Activated T-cell treated with anti-CD3 and anti-CD28 coated beads, Interleukin-2, amount 50 U/mL, for 24 hours (primary cell): ENCODE data around the gene WDR35.
A peak's percentile ranks its signal among the peaks of the same experiment; 100 is the strongest.
"Not testable (repeated sequence)": the region's sequence is repeated elsewhere in the genome, so short reads cannot be mapped to it uniquely, and the experiment has no call there.

Experiments used
- DNase-seq: peaks from one replicate; pipeline ENCODE4 v3.0.0-alpha.2; 2020
- H3K27ac Mint-ChIP-seq: 2 replicates; pipeline ENCODE4 v1.8.0; 2020; ENCODE audit warnings: mild to moderate bottlenecking, mixed read lengths
- H3K27me3 Mint-ChIP-seq: 2 replicates; pipeline ENCODE4 v1.8.0; 2020; ENCODE audit warnings: mixed read lengths
- H3K36me3 Mint-ChIP-seq: 2 replicates; pipeline ENCODE4 v1.8.0; 2020; ENCODE audit warnings: low read depth, mixed read lengths
- H3K4me1 Mint-ChIP-seq: 2 replicates; pipeline ENCODE4 v1.8.0; 2020; ENCODE audit warnings: low read depth, mixed read lengths
- H3K4me3 Mint-ChIP-seq: 2 replicates; pipeline ENCODE4 v1.8.0; 2020; ENCODE audit warnings: mild to moderate bottlenecking, moderate library complexity, mixed read lengths
- H3K9me3 Mint-ChIP-seq: 2 replicates; pipeline ENCODE4 v1.8.0; 2020; ENCODE audit warnings: mixed read lengths

The WDR35 gene

DNA sequence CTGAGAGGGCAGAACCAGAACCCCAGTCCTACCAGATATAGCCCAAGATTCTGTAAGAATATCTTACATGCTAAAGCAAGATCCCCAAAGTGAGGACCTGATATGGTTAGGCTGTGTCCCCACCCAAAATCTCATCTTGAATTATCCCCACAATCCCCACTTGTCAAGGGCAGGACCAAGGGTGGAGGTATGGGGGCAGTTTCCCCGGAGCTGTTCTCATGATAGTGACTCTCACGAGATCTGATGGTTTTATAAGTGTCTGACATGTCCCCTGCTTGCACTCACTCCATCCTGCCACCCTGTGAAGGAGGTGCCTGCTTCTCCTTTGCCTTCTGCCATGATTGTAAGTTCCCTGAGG is 108.0 kb downstream of the WDR35 start:
- H3K27me3 Mint-ChIP-seq = no peaks in the 10 kb centered on the region
- H3K4me1 Mint-ChIP-seq = peaks cover 4% of the 10 kb centered on the region
- H3K36me3 Mint-ChIP-seq = peaks cover 6% of the 10 kb centered on the region
- no peaks in the 10 kb centered on the region for H3K9me3 Mint-ChIP-seq
- H3K27ac Mint-ChIP-seq = peak overlapping the region; percentile 20
- DNase-seq = no peak
- no peak overlapping the region for H3K4me3 Mint-ChIP-seq

DNA sequence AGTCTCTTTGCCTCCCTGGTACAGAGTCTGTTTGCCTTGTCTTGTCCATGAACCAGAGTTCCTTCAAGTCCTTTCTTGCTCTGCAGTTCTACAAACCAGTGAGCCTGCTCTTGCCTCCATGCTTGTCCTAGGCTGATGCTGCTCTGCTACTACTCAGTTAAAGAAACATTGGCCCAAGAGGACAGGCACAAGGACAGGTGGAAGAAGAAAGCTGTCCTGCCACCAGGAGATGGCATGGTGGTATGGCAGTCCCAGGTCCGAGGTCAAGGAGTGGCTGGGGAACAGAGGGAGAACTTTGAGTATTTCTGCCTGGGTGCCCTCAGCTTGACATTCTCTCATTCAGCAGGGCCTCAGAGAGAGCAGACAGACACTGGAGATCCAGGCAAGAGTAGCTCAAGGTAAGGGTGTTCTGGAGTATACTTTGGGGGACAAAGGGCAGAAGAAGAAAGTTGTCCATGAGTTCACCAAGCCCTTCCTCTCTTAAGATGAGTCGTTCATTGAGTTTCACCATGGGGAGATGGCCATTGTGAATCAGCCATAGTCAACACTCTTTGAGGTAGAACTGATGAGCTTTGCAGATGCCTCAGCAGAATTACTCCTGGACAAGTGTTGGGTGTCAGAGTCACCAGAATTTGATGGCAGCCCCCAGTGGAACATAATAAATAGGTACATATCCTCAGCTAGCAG is 108.5 kb downstream of the WDR35 start:
- Mint-ChIP-seq H3K9me3 (no peaks in the 10 kb centered on the region), H3K27ac (peak overlapping the region; percentile 31), H3K36me3 (peaks cover 11% of the 10 kb centered on the region), H3K4me1 (peaks cover 4% of the 10 kb centered on the region), H3K4me3 (no peak overlapping the region), H3K27me3 (no peaks in the 10 kb centered on the region)
- DNase-seq = no peak

DNA sequence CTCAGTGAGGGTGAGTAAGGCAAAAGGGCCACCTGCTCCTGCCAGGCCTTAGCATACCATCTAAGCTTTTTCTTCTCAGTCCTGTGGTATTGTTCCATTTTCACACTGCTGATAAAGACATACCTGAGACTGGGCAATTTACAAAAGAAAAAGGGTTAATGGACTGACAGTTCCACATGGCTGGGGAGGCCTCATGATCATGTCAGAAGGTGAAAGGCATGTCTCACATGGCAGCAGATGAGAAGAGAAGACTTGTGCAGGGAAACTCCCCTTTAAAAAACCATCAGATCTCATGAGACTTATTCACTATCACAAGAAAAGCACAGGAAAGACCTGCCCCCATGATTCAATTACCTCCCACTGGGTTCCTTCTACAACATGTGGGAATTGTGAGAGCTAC is 109.7 kb downstream of the WDR35 start:
- H3K36me3 Mint-ChIP-seq = peaks cover 19% of the 10 kb centered on the region
- H3K4me3 Mint-ChIP-seq, H3K9me3 Mint-ChIP-seq, H3K27ac Mint-ChIP-seq, H3K4me1 Mint-ChIP-seq, DNase-seq, H3K27me3 Mint-ChIP-seq: not testable (repeated sequence)

DNA sequence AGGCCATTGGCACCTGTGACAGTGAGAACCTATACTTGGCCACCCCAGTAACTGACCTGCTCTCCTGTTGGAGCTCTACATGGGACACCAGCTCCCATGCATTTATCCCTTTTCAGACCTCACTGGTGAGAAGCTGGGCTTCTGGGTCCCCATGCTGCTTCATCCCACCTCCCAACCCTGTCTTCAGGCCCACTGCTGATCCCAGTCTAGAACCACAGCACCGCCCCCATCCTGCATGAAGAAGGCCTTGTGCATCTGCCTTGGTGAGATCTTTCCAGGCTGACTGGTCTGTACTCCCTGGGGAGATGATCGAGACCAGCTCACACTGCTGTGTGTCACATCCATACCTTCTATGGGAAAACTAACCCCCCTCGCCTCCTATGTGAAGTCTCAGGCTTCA is 110.8 kb downstream of the WDR35 start:
- H3K27ac Mint-ChIP-seq = peak overlapping the region; percentile 46

DNA sequence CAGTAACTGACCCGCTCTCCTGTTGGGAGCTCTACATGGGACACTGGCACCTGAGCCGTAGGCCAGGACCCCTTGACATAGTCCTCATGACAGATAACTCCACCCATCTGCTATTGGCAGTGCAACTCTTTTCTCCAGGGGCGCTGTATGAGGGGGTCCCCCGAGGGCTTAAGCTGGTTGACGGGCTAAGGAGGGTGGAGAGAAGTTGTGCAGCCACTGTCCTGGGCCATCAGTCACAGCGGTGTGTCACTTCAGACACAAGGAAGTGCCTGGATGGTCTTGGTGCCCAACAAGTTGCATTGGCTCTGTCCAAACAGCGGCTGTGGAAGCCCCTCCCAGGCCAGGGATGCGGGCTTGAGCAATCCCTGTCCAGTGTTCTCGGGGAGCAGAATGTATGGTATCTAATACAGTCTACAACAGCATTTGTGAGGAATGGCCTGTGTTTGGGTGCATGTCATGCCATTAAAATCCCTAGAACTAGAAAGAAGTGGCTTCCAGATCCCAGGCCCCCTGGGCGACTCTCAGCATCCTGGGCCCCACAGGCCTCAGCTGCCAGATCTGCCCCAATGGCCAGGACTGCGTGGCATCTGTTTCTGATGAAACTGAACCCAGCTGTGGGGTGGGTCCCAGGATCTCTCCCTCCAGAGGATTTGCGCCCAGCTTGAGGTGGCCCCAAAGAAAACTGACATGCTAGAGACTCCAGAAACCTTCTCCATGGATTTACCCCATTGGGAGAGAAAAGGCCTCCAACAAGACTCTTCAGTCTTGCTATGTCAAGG is 111.4 kb downstream of the WDR35 start:
- Mint-ChIP-seq H3K4me3 (no peak overlapping the region), H3K36me3 (peaks cover 30% of the 10 kb centered on the region), H3K27me3 (no peaks in the 10 kb centered on the region), H3K27ac (no peak overlapping the region), H3K4me1 (peaks cover 4% of the 10 kb centered on the region), H3K9me3 (no peaks in the 10 kb centered on the region)
- DNase-seq = no peak

More for the DNA sequence above, 110.8 kb downstream of the WDR35 start:
- H3K9me3 Mint-ChIP-seq = no peaks in the 10 kb centered on the region
- no peaks in the 10 kb centered on the region for H3K27me3 Mint-ChIP-seq
- no peak overlapping the region for H3K4me3 Mint-ChIP-seq
- peaks cover 4% of the 10 kb centered on the region for H3K4me1 Mint-ChIP-seq
- no peak for DNase-seq
- peaks cover 26% of the 10 kb centered on the region for H3K36me3 Mint-ChIP-seq

DNA sequence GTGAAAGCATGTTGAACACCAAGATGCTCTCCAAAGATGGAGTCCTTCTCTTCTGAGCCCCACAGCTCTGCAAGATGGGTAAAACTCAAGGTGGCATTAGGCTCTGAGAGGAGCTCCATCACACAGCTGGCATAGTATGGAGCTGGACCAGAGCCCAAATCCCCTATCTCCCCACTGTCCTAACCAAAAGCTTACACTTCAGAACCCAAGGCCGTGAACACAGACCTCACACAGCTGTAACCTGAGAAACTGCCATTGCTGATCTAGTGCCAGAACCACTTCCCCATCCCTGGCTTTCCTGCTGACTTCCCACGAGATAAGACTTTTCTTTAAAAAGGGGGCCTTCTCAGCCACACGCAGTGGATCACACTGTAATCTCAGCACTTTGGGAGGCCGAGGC is 113.2 kb downstream of the WDR35 start:
- Mint-ChIP-seq H3K4me3 (no peak overlapping the region), H3K4me1 (peaks cover 4% of the 10 kb centered on the region), H3K27ac (no peak overlapping the region), H3K9me3 (no peaks in the 10 kb centered on the region), H3K36me3 (peaks cover 36% of the 10 kb centered on the region), H3K27me3 (no peaks in the 10 kb centered on the region)
- no peak for DNase-seq

DNA sequence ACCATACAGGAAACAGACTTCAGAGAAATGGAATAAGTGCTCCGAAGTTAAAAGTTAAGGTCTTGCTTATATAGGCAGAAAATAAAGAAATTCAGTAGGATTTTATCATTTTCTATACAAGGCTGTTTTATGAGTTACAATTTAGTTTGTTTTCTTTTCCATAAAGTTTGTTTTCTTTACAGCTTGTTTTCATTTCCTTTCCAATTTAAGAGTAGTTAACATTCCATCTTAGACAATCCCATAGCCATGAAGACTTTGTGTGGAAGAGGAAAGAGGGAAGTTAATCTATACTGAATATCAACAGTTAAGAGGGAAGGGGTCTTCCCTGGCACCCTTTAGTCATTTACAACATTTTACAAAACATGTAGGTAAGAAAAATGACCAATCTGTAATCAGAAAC is 114.6 kb downstream of the WDR35 start:
- Mint-ChIP-seq H3K36me3 (peaks cover 36% of the 10 kb centered on the region), H3K27me3 (no peaks in the 10 kb centered on the region), H3K4me1 (peaks cover 4% of the 10 kb centered on the region), H3K4me3 (no peak overlapping the region), H3K27ac (no peak overlapping the region), H3K9me3 (no peaks in the 10 kb centered on the region)
- no peak for DNase-seq

DNA sequence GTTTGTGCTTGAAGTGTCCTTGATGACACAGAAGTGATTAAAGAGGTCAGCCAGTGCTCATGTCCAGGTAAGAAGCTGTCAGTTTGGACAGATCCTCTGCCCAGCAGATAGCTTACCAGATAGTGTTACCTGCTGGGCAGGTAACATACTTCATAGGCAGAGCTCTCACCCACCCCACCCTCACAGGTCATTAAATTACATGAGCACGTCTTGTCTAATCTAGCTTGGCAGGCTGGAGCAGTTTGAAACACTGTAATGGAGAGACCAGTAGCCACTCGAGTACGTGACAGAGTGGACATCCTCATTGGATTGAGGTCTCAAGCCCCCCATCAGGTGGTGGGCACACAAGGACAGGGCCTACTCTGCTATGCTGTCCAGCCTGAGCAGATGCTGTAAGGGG is 115.2 kb downstream of the WDR35 start:
- H3K4me3 Mint-ChIP-seq = no peak overlapping the region
- H3K9me3 Mint-ChIP-seq = no peaks in the 10 kb centered on the region
- H3K4me1 Mint-ChIP-seq = peaks cover 4% of the 10 kb centered on the region
- DNase-seq = no peak
- no peak overlapping the region for H3K27ac Mint-ChIP-seq
- peaks cover 34% of the 10 kb centered on the region for H3K36me3 Mint-ChIP-seq
- H3K27me3 Mint-ChIP-seq = no peaks in the 10 kb centered on the region

DNA sequence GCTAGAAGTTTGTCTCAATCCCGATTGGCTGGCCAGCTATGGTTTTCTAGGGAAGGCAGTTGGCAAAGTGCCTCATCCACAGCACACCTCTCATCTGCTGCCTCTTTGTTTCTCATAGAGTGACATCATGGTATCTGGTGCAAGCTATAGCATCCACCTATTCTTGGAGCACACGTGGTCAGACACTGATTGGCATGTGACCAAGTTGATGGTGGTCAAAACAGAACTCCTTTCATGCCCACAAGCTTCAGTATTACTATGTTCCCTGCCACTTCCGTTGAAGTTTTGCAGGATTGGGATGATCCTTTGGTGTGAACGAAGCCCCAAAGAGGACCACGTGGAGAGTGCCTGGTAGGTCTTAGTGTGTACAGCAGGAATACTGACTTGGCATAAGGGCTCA is 116.9 kb downstream of the WDR35 start:
- no peak for DNase-seq
- no peak overlapping the region for H3K27ac Mint-ChIP-seq
- no peak overlapping the region for H3K4me3 Mint-ChIP-seq
- peaks cover 31% of the 10 kb centered on the region for H3K36me3 Mint-ChIP-seq
- H3K9me3 Mint-ChIP-seq = no peaks in the 10 kb centered on the region
- no peaks in the 10 kb centered on the region for H3K27me3 Mint-ChIP-seq
- peaks cover 19% of the 10 kb centered on the region for H3K4me1 Mint-ChIP-seq

DNA sequence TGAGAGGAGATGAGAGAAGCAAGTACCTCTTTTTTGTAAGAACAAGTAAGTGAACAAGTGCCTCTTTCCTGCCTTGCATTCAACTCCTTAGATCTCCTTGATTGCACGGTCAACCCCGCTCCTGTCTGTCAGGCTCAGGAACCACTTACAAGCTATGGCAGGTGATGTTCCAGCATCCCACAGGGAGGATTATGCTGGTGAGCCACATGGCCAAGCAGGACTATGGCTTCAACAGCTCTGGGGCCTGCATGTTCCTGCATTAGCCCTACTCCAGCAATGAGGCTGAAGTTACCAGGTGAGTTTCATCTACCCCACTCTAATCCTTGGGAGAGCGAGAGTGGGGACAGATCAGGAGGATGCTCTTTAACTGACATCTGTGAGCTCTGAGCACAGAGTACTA is 117.6 kb downstream of the WDR35 start:
- Mint-ChIP-seq H3K27ac (no peak overlapping the region), H3K27me3 (no peaks in the 10 kb centered on the region)
- no peak for DNase-seq

DNA sequence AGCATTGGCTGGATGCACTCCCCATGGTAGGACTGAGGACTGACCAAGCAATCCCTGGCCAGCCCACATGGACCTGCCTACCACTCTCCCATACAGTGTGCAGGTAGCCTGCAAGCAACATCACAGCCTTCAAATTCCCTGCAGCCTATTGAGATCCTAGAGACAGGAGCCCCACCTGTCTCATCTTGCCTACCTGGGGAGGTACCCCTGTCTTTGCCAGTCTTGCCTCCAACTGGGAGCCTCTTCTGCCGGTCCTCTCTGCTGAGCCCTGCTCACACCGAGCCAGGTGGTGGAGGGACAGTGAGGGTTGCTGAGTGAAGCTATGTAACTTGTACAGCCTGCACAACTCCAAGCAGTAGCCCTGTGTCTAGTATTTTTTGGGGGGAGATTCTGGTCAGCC is 118.1 kb downstream of the WDR35 start:
- no peaks in the 10 kb centered on the region for H3K9me3 Mint-ChIP-seq
- no peak overlapping the region for H3K27ac Mint-ChIP-seq
- peaks cover 29% of the 10 kb centered on the region for H3K36me3 Mint-ChIP-seq

More for the DNA sequence above, 117.6 kb downstream of the WDR35 start:
- H3K4me1 Mint-ChIP-seq = peaks cover 21% of the 10 kb centered on the region
- H3K36me3 Mint-ChIP-seq = peaks cover 31% of the 10 kb centered on the region
- no peak overlapping the region for H3K4me3 Mint-ChIP-seq
- H3K9me3 Mint-ChIP-seq = no peaks in the 10 kb centered on the region

DNA sequence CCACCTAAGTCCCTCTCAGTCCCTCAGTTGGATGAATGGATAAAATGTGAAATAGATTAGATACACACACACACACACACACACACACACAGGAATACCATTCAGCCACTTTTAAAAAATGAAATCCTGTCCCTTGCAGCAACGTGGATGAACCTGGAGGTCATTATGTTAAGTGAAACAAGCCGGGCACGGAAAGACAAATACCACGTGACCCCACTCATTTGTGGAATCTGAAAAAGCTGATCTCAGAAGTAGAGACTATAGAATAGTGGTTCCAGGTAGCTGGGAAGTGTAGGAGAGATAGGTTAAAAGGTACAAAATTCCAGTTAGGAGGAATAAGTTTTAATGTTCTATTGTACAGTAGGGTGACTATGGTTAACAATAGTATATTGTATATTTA is 119.1 kb downstream of the WDR35 start:
- H3K36me3 Mint-ChIP-seq = peaks cover 19% of the 10 kb centered on the region
- DNase-seq = no peak
- peaks cover 21% of the 10 kb centered on the region for H3K4me1 Mint-ChIP-seq
- no peak overlapping the region for H3K4me3 Mint-ChIP-seq
- no peak overlapping the region for H3K27ac Mint-ChIP-seq
- no peaks in the 10 kb centered on the region for H3K9me3 Mint-ChIP-seq
- H3K27me3 Mint-ChIP-seq = no peaks in the 10 kb centered on the region

More for the DNA sequence above, 118.1 kb downstream of the WDR35 start:
- DNase-seq = no peak
- H3K4me1 Mint-ChIP-seq = peaks cover 21% of the 10 kb centered on the region
- no peaks in the 10 kb centered on the region for H3K27me3 Mint-ChIP-seq
- H3K4me3 Mint-ChIP-seq = no peak overlapping the region

DNA sequence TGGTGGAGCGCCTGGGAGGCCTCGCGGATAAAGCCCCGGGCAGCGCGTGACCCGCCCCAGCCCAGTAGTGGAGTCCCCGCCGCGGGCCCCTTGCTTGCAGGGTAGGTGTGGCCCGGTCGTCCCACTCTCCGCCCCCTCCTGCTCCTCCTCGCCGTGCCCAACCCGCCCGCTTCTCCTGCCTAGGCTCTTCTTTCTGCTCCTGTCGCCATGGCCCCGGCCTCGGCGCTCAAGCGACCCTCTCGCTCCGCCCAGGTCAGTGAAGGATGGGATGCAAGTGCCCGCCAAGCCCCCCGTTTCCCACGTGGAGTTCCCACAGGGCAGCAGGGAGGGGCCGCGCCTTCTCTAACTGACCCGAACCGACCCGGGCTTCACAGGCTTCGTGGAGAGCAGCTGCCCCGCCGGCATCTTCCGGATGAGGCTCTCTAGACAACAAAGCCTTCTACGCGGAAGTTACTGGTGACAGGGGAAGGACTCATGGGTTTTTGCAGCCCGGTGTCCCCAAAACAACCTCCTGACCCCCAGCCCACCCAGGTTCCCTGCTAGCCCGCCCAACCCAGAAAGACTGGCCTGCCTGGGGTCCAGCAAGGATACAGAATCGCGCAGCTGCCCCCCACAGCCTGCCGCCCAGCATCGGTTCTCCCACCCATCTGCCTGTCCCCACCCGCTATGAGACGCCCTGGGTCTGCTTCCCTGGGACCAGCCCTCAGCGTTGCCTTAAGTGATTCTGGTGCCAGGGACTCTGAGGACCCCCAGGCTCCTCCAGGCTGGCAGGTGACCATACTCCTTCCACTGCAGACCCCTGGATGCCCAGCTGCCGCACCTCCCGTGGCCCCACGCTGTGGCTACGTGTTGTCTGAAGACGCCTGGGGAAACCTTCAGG is 121.0 kb downstream of the WDR35 start:
- peak; percentile 76 for DNase-seq
- H3K4me3 Mint-ChIP-seq = peak overlapping the region; percentile 85
- peaks cover 4% of the 10 kb centered on the region for H3K27me3 Mint-ChIP-seq
- peak overlapping the region; percentile 92 for H3K27ac Mint-ChIP-seq
- peaks cover 21% of the 10 kb centered on the region for H3K4me1 Mint-ChIP-seq
- no peaks in the 10 kb centered on the region for H3K9me3 Mint-ChIP-seq
- peaks cover 8% of the 10 kb centered on the region for H3K36me3 Mint-ChIP-seq

DNA sequence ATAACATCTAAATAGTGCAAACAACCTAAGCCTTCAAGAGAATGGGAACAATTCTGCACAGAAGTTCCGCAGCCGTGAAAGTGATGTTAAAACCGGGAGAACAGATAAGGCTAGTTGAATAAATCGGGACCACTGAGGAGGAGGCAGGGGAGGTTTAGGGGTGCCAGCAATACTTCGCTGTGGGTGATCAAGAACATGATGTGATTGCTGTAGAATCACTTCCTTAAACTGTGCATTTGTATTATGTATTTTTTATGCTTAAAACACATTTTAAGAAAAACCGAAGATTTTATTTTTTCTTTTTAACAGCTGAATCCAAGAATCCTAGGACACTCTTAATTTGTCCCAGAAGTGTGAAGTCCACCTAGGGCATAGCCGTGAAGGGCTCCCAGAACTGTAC is 121.7 kb downstream of the WDR35 start:
- Mint-ChIP-seq H3K36me3 (peaks cover 6% of the 10 kb centered on the region), H3K4me3 (peak overlapping the region; percentile 85), H3K9me3 (no peaks in the 10 kb centered on the region), H3K27ac (peak overlapping the region; percentile 47), H3K4me1 (peaks cover 25% of the 10 kb centered on the region), H3K27me3 (peaks cover 4% of the 10 kb centered on the region)
- no peak for DNase-seq
